A549 (cell line): ENCODE results near the gene ARHGAP25. TPM values are rescaled to one million over a fixed set of nuclear protein-coding genes. Genes with fewer than 3 reads are reported as not detected.
A peak's percentile ranks its signal among the peaks of the same experiment; 100 is the strongest.

ENCODE experiments used
- ATAC-seq, 2 experiments: fragments of 200-7000 bp in 1 of 2; fragments of >200 bp in 1 of 2; cut with Nextera tagmentation in 1 of 2; cut with Tn5 transposase in 1 of 2; 3 replicates each; pipeline versions ENCODE4 v1.8.0 to v1.9.1; 2018 to 2020; ENCODE audit warnings: mild to moderate bottlenecking in 1 of 2, moderate library complexity in 1 of 2
- CTCF ChIA-PET: fragments of 300-600 bp; sonication (Branson Sonifier 250); formaldehyde crosslinking; extraction: SDS; loops from one replicate; lab custom pipeline; 2021; ENCODE audit warnings: antibody characterized with exemption, inconsistent platforms; lab: Yijun Ruan, JAX
- POLR2A ChIA-PET: fragments of 350-600 bp; formaldehyde crosslinking; extraction: SDS; loops from one replicate; lab custom pipeline; 2021; ENCODE audit warnings: antibody characterized with exemption, inconsistent platforms; lab: Yijun Ruan, JAX
- DNase-seq, 2 experiments: peaks; one replicate each; pipeline versions ENCODE4 v3.0.0 to v3.0.0-alpha.2; 2011 to 2016; ENCODE audit warnings: low read depth in 1 of 2, low spot score in 1 of 2
- FAIRE-seq: peaks from 2 replicates; lab custom pipeline; 2011; peaks lifted over from hg19 to GRCh38; lab: Jason Lieb, UNC
- H3K27ac ChIP-seq, 2 experiments: fragments of >200 bp; sonication (Bioruptor Twin); formaldehyde crosslinking; 3 replicates each; pipeline ENCODE4 v1.5.1; 2016 to 2017
- H3K4me1 ChIP-seq: fragments of >200 bp; sonication (Bioruptor Twin); formaldehyde crosslinking; 3 replicates; pipeline ENCODE4 v1.6.1; 2016
- H3K4me2 ChIP-seq: fragments of >200 bp; sonication (Bioruptor Twin); formaldehyde crosslinking; 3 replicates; pipeline ENCODE4 v1.6.1; 2016
- H3K4me3 ChIP-seq: fragments of >200 bp; sonication (Bioruptor Twin); formaldehyde crosslinking; 3 replicates; pipeline ENCODE4 v1.5.1; 2016
- H3K9me3 ChIP-seq: fragments of >200 bp; sonication (Bioruptor Twin); formaldehyde crosslinking; 3 replicates; pipeline ENCODE4 v1.6.1; 2016
- CBX8 ChIP-seq: fragments of 200-600 bp; sonication (generic); IDR thresholded peaks from 2 replicates; pipeline ENCODE4 v1.6.1; 2016
- EP300 ChIP-seq, 2 experiments: fragments of >200 bp; sonication (Bioruptor Twin); formaldehyde crosslinking; IDR thresholded peaks; 2 replicates in 1 of 2; 3 replicates in 1 of 2; pipeline ENCODE4 v1.6.1; 2016 to 2017
- FOSB ChIP-seq: fragments of 250-450 bp; sonication (Bioruptor Pico); IDR thresholded peaks from 2 replicates; pipeline ENCODE4 v1.5.0; 2020; ENCODE audit warnings: mild to moderate bottlenecking, moderate library complexity
- GATA3 ChIP-seq: IDR thresholded peaks from 2 replicates; pipeline ENCODE4 v1.6.1; 2012; ENCODE audit warnings: borderline replicate concordance
- HOXA7 ChIP-seq: fragments of 250-450 bp; sonication (Bioruptor Pico); IDR thresholded peaks from 2 replicates; pipeline ENCODE4 v1.5.0; 2020; ENCODE audit warnings: mild to moderate bottlenecking, moderate library complexity
- KDM1A ChIP-seq: fragments of 200-600 bp; sonication (generic); IDR thresholded peaks from 2 replicates; pipeline ENCODE4 v1.6.1; 2016; ENCODE audit warnings: low read depth, mild to moderate bottlenecking
- KDM5A ChIP-seq: fragments of 200-600 bp; sonication (generic); IDR thresholded peaks from 2 replicates; pipeline ENCODE4 v1.6.1; 2016; ENCODE audit warnings: antibody characterized with exemption, mild to moderate bottlenecking
- MAZ ChIP-seq: fragments of 150-350 bp; IDR thresholded peaks from 2 replicates; pipeline ENCODE4 v1.6.1; 2014; ENCODE audit warnings: antibody characterized with exemption, low read depth, low read length, borderline replicate concordance
- MYC ChIP-seq: IDR thresholded peaks from 2 replicates; pipeline ENCODE4 v1.6.1; 2012; ENCODE audit warnings: mild to moderate bottlenecking, inconsistent platforms, low read length, improper control_type of control experiment, borderline replicate concordance
- NFE2L2 ChIP-seq: fragments of 150-350 bp; conservative IDR thresholded peaks from 2 replicates; pipeline ENCODE4 v1.6.1; 2014; ENCODE audit warnings: low read length
- NPAS2 ChIP-seq: fragments of 250-450 bp; sonication (Bioruptor Pico); IDR thresholded peaks from 2 replicates; pipeline ENCODE4 v1.8.0; 2022; ENCODE audit warnings: mild to moderate bottlenecking, moderate library complexity, borderline replicate concordance
- PHF8 ChIP-seq: fragments of 200-600 bp; sonication (generic); IDR thresholded peaks from 2 replicates; pipeline ENCODE4 v1.6.1; 2016; ENCODE audit warnings: low read depth, mild to moderate bottlenecking, antibody characterized with exemption, moderate library complexity, borderline replicate concordance
- RARB ChIP-seq: fragments of 250-450 bp; sonication (Bioruptor Pico); IDR thresholded peaks from 2 replicates; pipeline ENCODE4 v1.8.0; 2021; ENCODE audit warnings: mild to moderate bottlenecking, moderate library complexity
- RNF2 ChIP-seq: fragments of 200-600 bp; sonication (generic); IDR thresholded peaks from 2 replicates; pipeline ENCODE4 v1.6.1; 2016; ENCODE audit warnings: low read depth, mild to moderate bottlenecking, antibody characterized with exemption, moderate library complexity, borderline replicate concordance
- SREBF2 ChIP-seq: fragments of 450-650 bp; IDR thresholded peaks from 2 replicates; pipeline ENCODE4 v1.6.1; 2014; ENCODE audit warnings: mild to moderate bottlenecking, moderate library complexity
- TP53 ChIP-seq: fragments of 250-450 bp; sonication (Bioruptor Pico); IDR thresholded peaks from 2 replicates; pipeline ENCODE4 v1.5.0; 2021; ENCODE audit warnings: mild to moderate bottlenecking, moderate library complexity
- ZC3H11A ChIP-seq: fragments of 450-650 bp; IDR thresholded peaks from 2 replicates; pipeline ENCODE4 v1.6.1; 2014; ENCODE audit warnings: antibody characterized with exemption, mild to moderate bottlenecking
- ZSCAN20 ChIP-seq: fragments of 250-450 bp; sonication (Bioruptor Pico); IDR thresholded peaks from 2 replicates; pipeline ENCODE4 v1.8.0; 2022; ENCODE audit warnings: mild to moderate bottlenecking, moderate library complexity
- WGBS: methylation state at CpG from one replicate; pipeline ENCODE4 v1.1.6; 2017; ENCODE audit errors: missing lambda C conversion rate; 5-methylcytosine and 5-hydroxymethylcytosine counted together
- polyA plus RNA-seq, 4 experiments: library from polyadenylated mRNA; depleted of rRNA in 3 of 4; stranded (reverse); fragments of >200 nt; fragmentation: RNase III in 1 of 4; extraction: RNeasy Plus Mini Kit Qiagen cat#74134 plus additional on column Dnase treatment in 1 of 4; gene quantifications; 2 replicates in 3 of 4; 3 replicates in 1 of 4; pipeline ENCODE4 v1.2.3, GENCODE V29; 2011 to 2017
- TF ChIP-seq, protein P1 (sequence below): fragments of 150-350 bp; IDR thresholded peaks from 2 replicates; pipeline ENCODE4 v1.6.1; 2014; ENCODE audit warnings: low read depth, mild to moderate bottlenecking, low read length
- TF ChIP-seq, protein P2 (sequence below): fragments of >200 bp; sonication (Bioruptor Twin); formaldehyde crosslinking; IDR thresholded peaks from 3 replicates; pipeline ENCODE4 v1.6.1; 2016
- TF ChIP-seq, protein P3 (sequence below): fragments of >200 bp; sonication (Bioruptor Twin); formaldehyde crosslinking; IDR thresholded peaks from 3 replicates; pipeline ENCODE4 v1.5.1; 2016
- TF ChIP-seq, protein P4 (sequence below): fragments of 200-600 bp; sonication (generic); IDR thresholded peaks from 2 replicates; pipeline ENCODE4 v1.6.1; 2016; ENCODE audit warnings: antibody characterized with exemption, mild to moderate bottlenecking, moderate library complexity

ARHGAP25 gene
- polyA plus RNA-seq, 2 of the 4 experiments (the other 2 are of a cell fraction), result 0.50 to 2.4 TPM

DNA sequence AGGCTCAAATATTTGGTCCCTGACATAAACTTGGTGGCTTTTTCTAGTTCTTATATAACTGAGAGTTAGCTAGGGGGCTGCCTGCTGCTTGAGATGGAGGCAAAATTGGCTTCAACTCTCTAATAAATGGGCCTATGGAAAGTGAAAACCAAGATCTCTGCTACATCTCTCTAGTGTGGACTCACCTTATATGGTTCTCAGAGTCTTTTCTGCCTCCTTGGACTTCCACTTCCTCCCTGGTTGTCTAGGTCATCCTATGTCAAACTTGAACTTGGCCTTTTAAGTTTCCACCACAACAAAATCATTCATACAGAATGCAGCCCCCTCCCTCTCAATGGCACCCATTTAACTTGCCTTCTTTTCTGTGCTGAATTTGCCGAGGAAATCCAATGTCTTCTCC, 23.9 kb upstream of the ARHGAP25 start:
- no peak overlapping the region for H3K27ac ChIP-seq
- no peaks in the 10 kb centered on the region for H3K9me3 ChIP-seq
- CTCF ChIA-PET, result interaction anchor here (0.5 to 4.8 kb wide), 15 partner anchors 11 to 299 kb away, joined by 3 to 96 read pairs (median 3); no protein-coding TSS in a partner anchor
- H3K4me1 ChIP-seq, result peaks cover 4% of the 10 kb centered on the region; the same call in 1 of the 3 replicates
- H3K4me2 ChIP-seq, result no peak overlapping the region
- WGBS, result 61% methylated on average over 1 of the region's 1 CpG
- TF ChIP-seq NFE2L2, result no peak
- no peak for TF ChIP-seq GATA3
- TF ChIP-seq, protein P1, sequence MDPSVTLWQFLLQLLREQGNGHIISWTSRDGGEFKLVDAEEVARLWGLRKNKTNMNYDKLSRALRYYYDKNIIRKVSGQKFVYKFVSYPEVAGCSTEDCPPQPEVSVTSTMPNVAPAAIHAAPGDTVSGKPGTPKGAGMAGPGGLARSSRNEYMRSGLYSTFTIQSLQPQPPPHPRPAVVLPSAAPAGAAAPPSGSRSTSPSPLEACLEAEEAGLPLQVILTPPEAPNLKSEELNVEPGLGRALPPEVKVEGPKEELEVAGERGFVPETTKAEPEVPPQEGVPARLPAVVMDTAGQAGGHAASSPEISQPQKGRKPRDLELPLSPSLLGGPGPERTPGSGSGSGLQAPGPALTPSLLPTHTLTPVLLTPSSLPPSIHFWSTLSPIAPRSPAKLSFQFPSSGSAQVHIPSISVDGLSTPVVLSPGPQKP, result no peak
- TF ChIP-seq MAZ, result no peak
- TF ChIP-seq, protein P2, sequence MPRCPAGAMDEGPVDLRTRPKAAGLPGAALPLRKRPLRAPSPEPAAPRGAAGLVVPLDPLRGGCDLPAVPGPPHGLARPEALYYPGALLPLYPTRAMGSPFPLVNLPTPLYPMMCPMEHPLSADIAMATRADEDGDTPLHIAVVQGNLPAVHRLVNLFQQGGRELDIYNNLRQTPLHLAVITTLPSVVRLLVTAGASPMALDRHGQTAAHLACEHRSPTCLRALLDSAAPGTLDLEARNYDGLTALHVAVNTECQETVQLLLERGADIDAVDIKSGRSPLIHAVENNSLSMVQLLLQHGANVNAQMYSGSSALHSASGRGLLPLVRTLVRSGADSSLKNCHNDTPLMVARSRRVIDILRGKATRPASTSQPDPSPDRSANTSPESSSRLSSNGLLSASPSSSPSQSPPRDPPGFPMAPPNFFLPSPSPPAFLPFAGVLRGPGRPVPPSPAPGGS, result no peak
- TF ChIP-seq TP53, result no peak
- TF ChIP-seq CBX8, result no peak
- TF ChIP-seq, protein P3, sequence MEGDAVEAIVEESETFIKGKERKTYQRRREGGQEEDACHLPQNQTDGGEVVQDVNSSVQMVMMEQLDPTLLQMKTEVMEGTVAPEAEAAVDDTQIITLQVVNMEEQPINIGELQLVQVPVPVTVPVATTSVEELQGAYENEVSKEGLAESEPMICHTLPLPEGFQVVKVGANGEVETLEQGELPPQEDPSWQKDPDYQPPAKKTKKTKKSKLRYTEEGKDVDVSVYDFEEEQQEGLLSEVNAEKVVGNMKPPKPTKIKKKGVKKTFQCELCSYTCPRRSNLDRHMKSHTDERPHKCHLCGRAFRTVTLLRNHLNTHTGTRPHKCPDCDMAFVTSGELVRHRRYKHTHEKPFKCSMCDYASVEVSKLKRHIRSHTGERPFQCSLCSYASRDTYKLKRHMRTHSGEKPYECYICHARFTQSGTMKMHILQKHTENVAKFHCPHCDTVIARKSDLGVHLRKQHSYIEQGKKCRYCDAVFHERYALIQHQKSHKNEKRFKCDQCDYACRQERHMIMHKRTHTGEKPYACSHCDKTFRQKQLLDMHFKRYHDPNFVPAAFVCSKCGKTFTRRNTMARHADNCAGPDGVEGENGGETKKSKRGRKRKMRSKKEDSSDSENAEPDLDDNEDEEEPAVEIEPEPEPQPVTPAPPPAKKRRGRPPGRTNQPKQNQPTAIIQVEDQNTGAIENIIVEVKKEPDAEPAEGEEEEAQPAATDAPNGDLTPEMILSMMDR, result no peak
- no peak for TF ChIP-seq FOSB (CRISPR knock-in tag)
- no peak for TF ChIP-seq NPAS2
- TF ChIP-seq HOXA7, result no peak
- no peak for TF ChIP-seq EP300 (IDR thresholded peaks at IDR 0.05)
- TF ChIP-seq MYC, result no peak
- no peak for TF ChIP-seq KDM1A
- TF ChIP-seq, all 56 proteins: peak for 0
- no peak for ATAC-seq
- POLR2A ChIA-PET, result no interaction called here
- DNase-seq, result no peak
- no peak overlapping the region for H3K4me3 ChIP-seq
- FAIRE-seq, result no peak

DNA sequence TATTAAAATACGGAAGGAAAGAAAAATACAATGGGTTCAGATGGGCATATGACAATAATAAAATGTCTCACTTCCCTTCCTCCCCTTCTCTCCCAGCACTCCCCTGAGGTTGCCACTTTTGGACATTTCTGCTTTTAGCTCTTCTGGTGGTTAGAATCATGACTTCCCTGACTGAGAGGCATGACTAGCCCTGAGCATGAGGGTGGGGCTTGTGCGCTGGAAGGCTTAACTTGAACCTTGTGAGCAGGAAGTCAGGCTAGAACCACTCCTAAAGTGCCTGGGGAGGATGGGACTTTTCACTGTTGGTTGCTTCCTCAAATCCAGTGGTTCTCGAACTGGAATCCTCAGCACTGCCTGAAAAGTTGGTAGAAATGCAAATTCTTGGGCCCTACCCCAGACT, 19.7 kb upstream of the ARHGAP25 start:
- DNase-seq (no peak), ATAC-seq (no peak; a peak in 2 of 6 replicates), FAIRE-seq (no peak)
- ChIA-PET CTCF (interaction anchor here (0.6 to 4.8 kb wide), 5 partner anchors 18 to 252 kb away, joined by 3 to 31 read pairs (median 5); no protein-coding TSS in a partner anchor), POLR2A (no interaction called here)
- Histone ChIP-seq H3K4me2 (peak overlapping the region; percentile 46; the same call in 2 of the 3 replicates), H3K4me1 (peaks cover under 1% of the 10 kb centered on the region; the same call in 1 of the 3 replicates), H3K4me3 (no peak overlapping the region), H3K27ac (no peak overlapping the region), H3K9me3 (no peaks in the 10 kb centered on the region)
- WGBS, result 79% methylated on average over 3 of the region's 3 CpGs
- TF ChIP-seq SREBF2 (no peak), RARB (CRISPR knock-in tag) (no peak)

DNA sequence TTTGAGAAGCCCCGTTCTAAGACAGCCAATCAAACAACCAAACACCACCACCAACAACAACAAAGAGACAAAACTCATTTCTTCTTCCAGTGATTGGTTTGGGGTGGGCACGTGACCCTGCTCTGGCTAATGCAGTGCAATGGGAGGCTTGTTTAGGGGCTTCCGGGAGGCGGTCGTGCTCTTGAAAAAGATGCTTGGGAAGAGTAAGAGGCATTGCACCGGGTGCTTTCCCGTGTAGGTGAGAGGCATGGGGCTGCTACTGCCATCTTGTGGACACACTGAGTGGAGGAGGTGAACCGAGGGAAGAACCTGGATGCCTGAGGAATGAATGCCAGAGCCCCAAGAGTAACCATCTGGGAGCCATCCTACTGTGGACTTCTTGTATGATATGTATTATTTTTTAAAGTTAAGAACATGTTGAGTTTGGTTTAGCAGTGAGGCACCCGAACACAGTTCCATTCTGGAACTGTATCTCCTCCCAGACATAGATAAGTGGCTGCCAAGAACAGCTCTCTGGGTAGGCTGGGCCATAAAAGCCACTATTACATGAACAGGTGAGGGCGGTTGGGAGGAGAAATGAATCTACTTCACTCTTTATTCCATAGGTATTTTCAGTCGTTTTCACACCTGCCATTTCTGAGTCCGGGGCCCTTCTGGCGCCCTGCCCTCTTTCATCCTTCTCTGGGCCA, 19.1 kb upstream of the ARHGAP25 start:
- DNase-seq, result peak; percentile 76 to 81
- 27% methylated on average over 13 of the region's 13 CpGs for WGBS
- ChIA-PET POLR2A (no interaction called here), CTCF (interaction anchor here (0.6 to 4.8 kb wide), 20 partner anchors 10 to 252 kb away, joined by 3 to 31 read pairs (median 3); partner anchors contain the start of genes APLF, ARHGAP25 and FBXO48)
- Histone ChIP-seq H3K9me3 (no peaks in the 10 kb centered on the region), H3K4me3 (no peak overlapping the region), H3K27ac (no peak overlapping the region), H3K4me1 (no peaks in the 10 kb centered on the region; the same call in 2 of the 3 replicates), H3K4me2 (peak overlapping the region; percentile 46; the same call in 2 of the 3 replicates)
- FAIRE-seq, result peak; percentile 13
- peak; percentile 96 to 99 for ATAC-seq
- TF ChIP-seq ZC3H11A (no peak), KDM5A (no peak), ZSCAN20 (CRISPR knock-in tag) (no peak), NPAS2 (no peak), PHF8 (no peak), RNF2 (no peak), MAZ (no peak)
- TF ChIP-seq, protein P3, result peak; percentile 81
- TF ChIP-seq, protein P4, sequence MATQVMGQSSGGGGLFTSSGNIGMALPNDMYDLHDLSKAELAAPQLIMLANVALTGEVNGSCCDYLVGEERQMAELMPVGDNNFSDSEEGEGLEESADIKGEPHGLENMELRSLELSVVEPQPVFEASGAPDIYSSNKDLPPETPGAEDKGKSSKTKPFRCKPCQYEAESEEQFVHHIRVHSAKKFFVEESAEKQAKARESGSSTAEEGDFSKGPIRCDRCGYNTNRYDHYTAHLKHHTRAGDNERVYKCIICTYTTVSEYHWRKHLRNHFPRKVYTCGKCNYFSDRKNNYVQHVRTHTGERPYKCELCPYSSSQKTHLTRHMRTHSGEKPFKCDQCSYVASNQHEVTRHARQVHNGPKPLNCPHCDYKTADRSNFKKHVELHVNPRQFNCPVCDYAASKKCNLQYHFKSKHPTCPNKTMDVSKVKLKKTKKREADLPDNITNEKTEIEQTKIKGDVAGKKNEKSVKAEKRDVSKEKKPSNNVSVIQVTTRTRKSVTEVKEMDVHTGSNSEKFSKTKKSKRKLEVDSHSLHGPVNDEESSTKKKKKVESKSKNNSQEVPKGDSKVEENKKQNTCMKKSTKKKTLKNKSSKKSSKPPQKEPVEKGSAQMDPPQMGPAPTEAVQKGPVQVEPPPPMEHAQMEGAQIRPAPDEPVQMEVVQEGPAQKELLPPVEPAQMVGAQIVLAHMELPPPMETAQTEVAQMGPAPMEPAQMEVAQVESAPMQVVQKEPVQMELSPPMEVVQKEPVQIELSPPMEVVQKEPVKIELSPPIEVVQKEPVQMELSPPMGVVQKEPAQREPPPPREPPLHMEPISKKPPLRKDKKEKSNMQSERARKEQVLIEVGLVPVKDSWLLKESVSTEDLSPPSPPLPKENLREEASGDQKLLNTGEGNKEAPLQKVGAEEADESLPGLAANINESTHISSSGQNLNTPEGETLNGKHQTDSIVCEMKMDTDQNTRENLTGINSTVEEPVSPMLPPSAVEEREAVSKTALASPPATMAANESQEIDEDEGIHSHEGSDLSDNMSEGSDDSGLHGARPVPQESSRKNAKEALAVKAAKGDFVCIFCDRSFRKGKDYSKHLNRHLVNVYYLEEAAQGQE, result no peak
